DND-41 (cell line): ENCODE data around the gene GAPDH.
A peak's percentile ranks its signal among the peaks of the same experiment; 100 is the strongest.

ENCODE experiments used
- ATAC-seq: fragments of 200-7000 bp; cut with Tn5 transposase; 3 replicates; pipeline ENCODE4 v1.9.1; 2021; ENCODE audit warnings: low read depth; ENCODE audit not compliant: insufficient read depth
- DNase-seq: peaks from one replicate; pipeline ENCODE4 v3.0.0-alpha.2; 2020
- H2AFZ ChIP-seq: 2 replicates; pipeline ENCODE4 v1.6.0; 2012; ENCODE audit warnings: low read depth, low read length
- H3K27ac ChIP-seq: 2 replicates; pipeline ENCODE4 v1.5.1; 2012; ENCODE audit warnings: low read length, inconsistent platforms
- H3K27me3 ChIP-seq: fragments of 200-600 bp; sonication (generic); 2 replicates; pipeline ENCODE4 v1.6.0; 2012; ENCODE audit warnings: low read length, mild to moderate bottlenecking, inconsistent platforms; ENCODE audit not compliant: insufficient read depth, poor library complexity
- H3K36me3 ChIP-seq: 2 replicates; pipeline ENCODE4 v1.5.1; 2012; ENCODE audit warnings: low read length, inconsistent platforms; ENCODE audit not compliant: insufficient read depth
- H3K4me1 ChIP-seq: 2 replicates; pipeline ENCODE4 v1.5.1; 2012; ENCODE audit warnings: mild to moderate bottlenecking, low read length; ENCODE audit not compliant: insufficient read depth
- H3K4me2 ChIP-seq: 2 replicates; pipeline ENCODE4 v1.6.0; 2012; ENCODE audit warnings: mild to moderate bottlenecking, moderate library complexity, low read length, inconsistent platforms; ENCODE audit not compliant: insufficient read depth
- H3K4me3 ChIP-seq, 2 experiments: fragments of 200-600 bp in 1 of 2; shearing (Covaris generic) in 1 of 2; 2 replicates each; pipeline ENCODE4 v1.5.1; 2012 to 2016; ENCODE audit warnings: inconsistent platforms in 2 of 2, low read length in 2 of 2, mild to moderate bottlenecking in 2 of 2, low read depth in 1 of 2, moderate library complexity in 1 of 2
- H3K79me2 ChIP-seq: 2 replicates; pipeline ENCODE4 v1.6.0; 2012; ENCODE audit warnings: low read length, inconsistent platforms; ENCODE audit not compliant: insufficient read depth
- H3K9ac ChIP-seq: 2 replicates; pipeline ENCODE4 v1.6.0; 2012; ENCODE audit warnings: low read depth, mild to moderate bottlenecking, inconsistent platforms, low read length, moderate library complexity
- H3K9me3 ChIP-seq: 2 replicates; pipeline ENCODE4 v1.5.1; 2012; ENCODE audit warnings: low read length, moderate library complexity, mild to moderate bottlenecking, inconsistent platforms; ENCODE audit not compliant: insufficient read depth, severe bottlenecking
- H4K20me1 ChIP-seq: 2 replicates; pipeline ENCODE4 v1.6.0; 2012; ENCODE audit warnings: low read length; ENCODE audit not compliant: insufficient read depth
- CTCF ChIP-seq: IDR thresholded peaks from 2 replicates; pipeline ENCODE4 v1.5.1; 2012; ENCODE audit warnings: borderline replicate concordance, low read length, moderate library complexity, mild to moderate bottlenecking; ENCODE audit not compliant: poor library complexity, severe bottlenecking; ENCODE audit errors: extremely low read depth
- EZH2 ChIP-seq: IDR thresholded peaks from 3 replicates; pipeline ENCODE4 v1.6.1; 2012; ENCODE audit warnings: borderline replicate concordance, low read depth, mild to moderate bottlenecking, moderate library complexity, low read length, inconsistent platforms; ENCODE audit not compliant: severe bottlenecking

GAPDH gene

DNA sequence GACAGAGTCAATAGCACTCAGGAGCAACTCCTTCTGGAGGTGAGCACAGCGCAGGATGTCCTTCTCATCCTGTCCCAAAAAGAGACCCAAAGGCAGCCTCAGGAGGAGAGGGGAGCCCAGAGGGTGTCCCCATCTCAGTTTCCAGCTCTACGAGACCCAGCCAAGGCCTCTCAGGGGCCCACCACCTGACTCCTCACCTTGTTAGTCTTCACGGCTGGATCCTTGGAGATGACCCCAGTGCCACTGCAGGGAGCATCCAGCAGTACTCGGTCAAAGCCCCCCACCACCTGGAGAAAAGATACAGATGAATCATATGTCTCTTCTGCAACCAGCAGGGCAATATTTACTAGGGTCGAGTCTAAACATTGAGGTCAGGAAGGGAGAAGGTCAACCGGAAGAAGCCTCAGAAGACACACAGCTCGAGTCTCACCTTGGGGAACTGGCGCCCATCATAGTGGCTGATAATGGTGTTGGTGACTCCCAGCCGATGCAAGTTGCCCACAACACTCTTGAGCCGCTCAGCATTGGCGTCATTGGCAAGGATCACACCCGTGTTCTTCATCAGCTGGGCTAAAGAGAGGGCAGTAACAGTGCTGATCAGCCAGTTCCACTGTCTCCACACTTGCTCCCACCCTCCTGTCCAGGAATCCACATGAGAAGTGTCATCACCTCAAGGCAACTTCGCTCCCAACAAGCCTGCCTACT is 26.3 kb downstream of the GAPDH start:
- Histone ChIP-seq H4K20me1 (peaks cover 28% of the 10 kb centered on the region), H3K79me2 (peaks cover 21% of the 10 kb centered on the region), H3K27me3 (no peaks in the 10 kb centered on the region), H3K4me3 (no peak overlapping the region), H3K36me3 (peaks cover 77% of the 10 kb centered on the region), H3K4me1 (peaks cover 16% of the 10 kb centered on the region), H3K4me2 (no peak overlapping the region), H3K9me3 (no peaks in the 10 kb centered on the region), H3K9ac (no peak overlapping the region), H3K27ac (no peak overlapping the region), H2AFZ (no peak overlapping the region)
- DNase-seq (no peak), ATAC-seq (no peak)
- TF ChIP-seq EZH2: no peak
- peak; percentile 2 for TF ChIP-seq CTCF

DNA sequence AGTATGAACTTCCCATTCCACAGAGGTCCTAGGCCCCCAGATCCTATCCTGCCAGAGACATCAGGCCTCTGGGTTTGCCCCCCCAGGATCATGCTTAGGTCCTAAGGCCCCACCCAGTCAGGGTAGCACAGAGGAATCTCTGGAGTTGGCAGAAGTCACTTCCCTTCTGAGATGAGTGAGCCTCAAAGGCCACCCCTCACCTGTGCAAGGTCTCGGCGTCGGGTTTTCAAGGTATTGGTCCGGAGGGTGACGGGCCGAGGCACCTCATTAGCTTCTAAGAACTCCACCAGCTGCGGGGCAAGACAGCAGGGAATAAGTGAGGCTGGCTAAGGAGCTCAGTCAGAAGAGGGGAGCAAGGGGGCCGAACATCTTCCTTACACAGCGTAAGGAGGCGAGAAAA is 28.6 kb downstream of the GAPDH start:
- peaks cover 21% of the 10 kb centered on the region for H4K20me1 ChIP-seq

DNA sequence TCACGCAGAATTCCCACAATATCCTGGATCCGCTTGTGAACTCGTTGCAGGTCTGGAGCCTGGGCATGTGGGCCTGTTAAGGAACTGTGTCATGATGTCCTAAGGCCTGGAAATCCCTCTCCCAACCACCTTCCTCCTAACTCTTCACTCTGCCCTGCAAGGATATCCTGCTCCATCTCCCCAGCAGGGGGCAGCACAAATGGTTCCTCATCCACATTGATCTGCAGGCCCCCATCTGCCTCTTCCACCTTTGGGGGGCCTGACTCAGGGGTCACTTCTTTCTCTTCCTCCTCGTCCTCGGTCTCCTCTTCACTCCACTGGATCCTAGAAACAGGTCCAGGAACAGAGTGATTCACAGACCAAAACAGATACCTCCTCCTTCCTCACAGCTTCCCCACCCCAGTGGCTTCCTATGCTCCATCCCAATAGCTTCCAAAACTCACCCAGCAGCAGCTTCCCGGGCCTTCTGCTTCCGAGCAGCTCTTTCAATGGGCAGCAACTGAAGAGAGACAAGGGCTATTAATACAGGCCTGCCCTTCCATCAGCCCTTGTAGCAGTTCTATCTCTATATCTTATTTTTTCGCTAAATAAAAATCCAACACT is 29.2 kb downstream of the GAPDH start:
- H3K27ac ChIP-seq: no peak overlapping the region
- peaks cover 21% of the 10 kb centered on the region for H4K20me1 ChIP-seq
- no peak overlapping the region for H3K4me3 ChIP-seq
- peak; percentile 52 for ATAC-seq
- no peak overlapping the region for H3K9ac ChIP-seq
- peaks cover 77% of the 10 kb centered on the region for H3K36me3 ChIP-seq
- H3K4me1 ChIP-seq: peaks cover 24% of the 10 kb centered on the region
- H3K9me3 ChIP-seq: no peaks in the 10 kb centered on the region
- no peaks in the 10 kb centered on the region for H3K27me3 ChIP-seq
- H2AFZ ChIP-seq: no peak overlapping the region
- H3K4me2 ChIP-seq: no peak overlapping the region
- H3K79me2 ChIP-seq: peaks cover 47% of the 10 kb centered on the region
- TF ChIP-seq EZH2: no peak
- peak; percentile 95 for TF ChIP-seq CTCF
- DNase-seq: peak; percentile 69

More for the DNA sequence above, 28.6 kb downstream of the GAPDH start:
- H3K36me3 ChIP-seq: peaks cover 78% of the 10 kb centered on the region
- no peak for TF ChIP-seq CTCF
- TF ChIP-seq EZH2: no peak
- ATAC-seq: no peak
- no peak for DNase-seq
- no peak overlapping the region for H3K4me2 ChIP-seq
- no peaks in the 10 kb centered on the region for H3K27me3 ChIP-seq
- peaks cover 40% of the 10 kb centered on the region for H3K79me2 ChIP-seq
- peaks cover 21% of the 10 kb centered on the region for H3K4me1 ChIP-seq
- no peaks in the 10 kb centered on the region for H3K9me3 ChIP-seq
- H2AFZ ChIP-seq: no peak overlapping the region
- H3K9ac ChIP-seq: no peak overlapping the region
- H3K27ac ChIP-seq: no peak overlapping the region
- no peak overlapping the region for H3K4me3 ChIP-seq
